CD4-positive, alpha-beta T cell treated with Interferon gamma for 1 hour (primary cell): ENCODE results near the gene PAXIP1.
A peak's percentile ranks its signal among the peaks of the same experiment; 100 is the strongest.
"Not testable (repeated sequence)": the region's sequence is repeated elsewhere in the genome, so short reads cannot be mapped to it uniquely, and the experiment has no call there.

Source experiments
- DNase-seq: peaks from one replicate; pipeline ENCODE4 v3.0.0-alpha.2; 2020

Gene PAXIP1, protein sequence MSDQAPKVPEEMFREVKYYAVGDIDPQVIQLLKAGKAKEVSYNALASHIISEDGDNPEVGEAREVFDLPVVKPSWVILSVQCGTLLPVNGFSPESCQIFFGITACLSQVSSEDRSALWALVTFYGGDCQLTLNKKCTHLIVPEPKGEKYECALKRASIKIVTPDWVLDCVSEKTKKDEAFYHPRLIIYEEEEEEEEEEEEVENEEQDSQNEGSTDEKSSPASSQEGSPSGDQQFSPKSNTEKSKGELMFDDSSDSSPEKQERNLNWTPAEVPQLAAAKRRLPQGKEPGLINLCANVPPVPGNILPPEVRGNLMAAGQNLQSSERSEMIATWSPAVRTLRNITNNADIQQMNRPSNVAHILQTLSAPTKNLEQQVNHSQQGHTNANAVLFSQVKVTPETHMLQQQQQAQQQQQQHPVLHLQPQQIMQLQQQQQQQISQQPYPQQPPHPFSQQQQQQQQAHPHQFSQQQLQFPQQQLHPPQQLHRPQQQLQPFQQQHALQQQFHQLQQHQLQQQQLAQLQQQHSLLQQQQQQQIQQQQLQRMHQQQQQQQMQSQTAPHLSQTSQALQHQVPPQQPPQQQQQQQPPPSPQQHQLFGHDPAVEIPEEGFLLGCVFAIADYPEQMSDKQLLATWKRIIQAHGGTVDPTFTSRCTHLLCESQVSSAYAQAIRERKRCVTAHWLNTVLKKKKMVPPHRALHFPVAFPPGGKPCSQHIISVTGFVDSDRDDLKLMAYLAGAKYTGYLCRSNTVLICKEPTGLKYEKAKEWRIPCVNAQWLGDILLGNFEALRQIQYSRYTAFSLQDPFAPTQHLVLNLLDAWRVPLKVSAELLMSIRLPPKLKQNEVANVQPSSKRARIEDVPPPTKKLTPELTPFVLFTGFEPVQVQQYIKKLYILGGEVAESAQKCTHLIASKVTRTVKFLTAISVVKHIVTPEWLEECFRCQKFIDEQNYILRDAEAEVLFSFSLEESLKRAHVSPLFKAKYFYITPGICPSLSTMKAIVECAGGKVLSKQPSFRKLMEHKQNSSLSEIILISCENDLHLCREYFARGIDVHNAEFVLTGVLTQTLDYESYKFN

DNA sequence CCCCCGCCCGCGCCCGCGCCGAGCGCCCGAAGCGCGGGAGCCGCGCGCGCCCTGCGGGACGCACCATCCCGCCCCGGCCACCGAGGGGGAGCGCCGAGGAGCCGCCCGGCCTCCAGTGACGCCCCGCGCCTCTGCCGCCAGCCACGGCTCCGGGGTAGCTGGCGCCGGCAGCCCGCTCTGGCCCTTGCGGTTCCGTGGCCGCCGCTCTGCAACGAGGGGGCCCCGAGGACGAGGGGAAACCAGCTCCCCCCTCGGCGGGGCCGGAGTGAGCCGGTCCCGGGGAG lies at the start of gene PAXIP1:
Gene PAXIP1, minus strand, starts transcription at position 33 of the 284 bp plus-strand sequence. CDS start 195 bp downstream, outside the sequence.
- DNase-seq: no peak

DNA sequence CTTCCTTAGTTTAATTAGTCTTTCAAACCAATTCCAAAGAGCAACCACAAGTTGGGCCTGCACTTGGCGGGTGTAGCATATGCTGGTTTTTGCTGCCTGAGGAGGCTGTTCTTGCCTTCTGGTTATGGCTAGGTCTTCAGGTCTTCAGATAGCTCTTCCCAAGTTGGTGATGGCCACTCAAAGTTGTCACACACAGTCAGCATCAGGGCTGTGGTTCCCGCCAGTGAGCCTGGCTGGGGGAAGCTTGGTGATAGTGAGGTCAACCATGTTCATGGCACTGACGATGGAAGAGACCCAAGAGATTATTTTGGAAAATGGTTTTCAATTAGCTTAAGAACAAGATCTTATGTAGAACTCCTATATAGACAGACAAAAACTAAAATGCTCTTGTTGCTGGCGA lies 48.4 kb upstream of the PAXIP1 start:
- DNase-seq: no peak

DNA sequence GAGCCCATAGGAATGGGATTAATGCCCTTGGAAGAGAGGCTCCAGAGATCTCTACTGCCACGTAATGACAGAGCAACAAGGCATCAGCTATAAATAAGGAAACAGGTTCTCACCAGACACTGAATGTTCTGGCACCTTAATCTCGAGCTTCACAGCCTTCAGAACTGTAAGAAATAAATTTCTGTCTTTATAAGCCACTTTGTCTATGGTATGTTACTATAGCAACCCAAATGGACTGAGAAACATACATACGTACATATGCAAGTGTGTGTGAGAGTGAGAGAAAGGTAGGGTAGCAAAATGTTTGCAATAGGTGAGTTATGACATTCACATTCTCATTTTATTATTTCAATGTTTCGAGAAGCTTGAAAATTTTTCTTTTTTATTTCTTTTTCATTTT lies 45.1 kb upstream of the PAXIP1 start:
- DNase-seq: no peak

DNA sequence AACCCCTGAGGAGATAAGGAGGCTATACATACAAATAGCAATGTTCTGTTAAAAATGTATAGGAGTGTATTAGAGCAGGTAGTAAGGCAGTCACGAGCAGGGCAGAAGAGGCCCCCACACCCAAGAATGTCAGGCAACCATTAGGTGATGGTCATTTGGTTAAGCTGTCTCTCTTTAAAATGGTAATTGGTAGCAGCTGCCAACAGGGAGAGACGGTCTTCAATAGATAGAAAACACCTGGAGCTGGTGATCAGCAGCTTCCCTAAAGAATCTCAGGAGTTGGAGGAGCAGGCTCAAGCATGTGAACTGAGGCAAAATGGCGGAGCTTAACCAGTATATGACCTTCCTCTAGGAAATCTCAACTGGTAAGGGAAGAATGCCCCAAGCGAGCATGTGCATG lies 40.8 kb upstream of the PAXIP1 start:
- no peak for DNase-seq

DNA sequence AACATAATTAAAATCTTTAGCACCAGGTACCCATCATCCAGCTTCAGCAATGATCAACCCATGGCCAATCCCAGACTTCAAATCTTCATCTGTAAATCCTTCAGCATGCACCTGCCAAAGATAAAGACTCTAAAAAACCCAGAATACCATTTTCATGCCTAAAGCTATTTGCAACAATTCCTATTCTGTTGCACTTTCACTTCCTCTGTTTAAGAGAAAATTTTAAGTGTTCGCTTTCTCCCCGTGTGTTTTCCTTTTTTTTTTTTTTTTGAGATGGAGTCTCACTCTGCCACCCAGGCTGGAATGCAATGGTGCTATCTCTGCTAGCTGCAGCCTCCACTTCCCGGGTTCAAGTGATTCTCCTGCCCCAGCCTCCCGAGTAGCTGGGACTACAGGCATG lies 35.4 kb upstream of the PAXIP1 start:
- no peak for DNase-seq

DNA sequence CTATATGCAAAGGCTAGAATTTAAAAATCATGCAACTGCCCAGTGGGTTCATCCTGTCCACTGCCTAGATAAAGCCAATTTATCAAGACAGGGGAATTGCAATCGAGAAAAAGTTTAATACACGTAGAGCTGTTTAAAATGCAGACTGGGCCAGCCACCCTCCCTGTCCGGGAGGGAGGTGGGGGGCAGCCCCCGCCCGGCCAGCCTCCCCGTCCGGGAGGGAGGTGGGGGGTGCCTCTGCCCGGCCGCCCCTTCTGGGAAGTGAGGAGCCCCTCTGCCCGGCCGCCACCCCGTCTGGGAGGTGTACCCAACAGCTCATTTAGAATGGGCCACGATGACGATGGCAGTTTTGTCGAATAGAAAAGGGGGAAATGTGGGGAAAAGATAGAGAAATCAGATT lies 31.6 kb upstream of the PAXIP1 start:
- not testable (repeated sequence) for DNase-seq

DNA sequence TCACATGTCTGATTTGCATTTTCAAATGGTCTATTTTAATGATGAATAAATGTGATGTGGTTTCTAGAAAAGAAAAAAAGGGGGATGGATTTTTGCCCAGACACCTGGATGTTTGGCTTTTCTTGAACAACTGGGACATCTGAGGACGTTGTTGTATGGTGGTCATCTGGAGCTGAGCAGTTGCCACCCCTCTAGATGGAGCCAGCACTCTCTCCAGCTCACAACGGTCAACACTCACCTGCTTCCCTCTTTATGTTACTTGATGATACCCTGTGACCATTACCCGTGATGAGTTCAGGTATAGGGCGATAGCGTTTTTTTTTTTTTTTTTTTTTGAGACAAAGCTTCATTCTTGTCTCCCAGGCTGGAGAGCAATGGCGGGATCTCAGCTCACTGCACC lies 30.1 kb upstream of the PAXIP1 start:
- DNase-seq: no peak

DNA sequence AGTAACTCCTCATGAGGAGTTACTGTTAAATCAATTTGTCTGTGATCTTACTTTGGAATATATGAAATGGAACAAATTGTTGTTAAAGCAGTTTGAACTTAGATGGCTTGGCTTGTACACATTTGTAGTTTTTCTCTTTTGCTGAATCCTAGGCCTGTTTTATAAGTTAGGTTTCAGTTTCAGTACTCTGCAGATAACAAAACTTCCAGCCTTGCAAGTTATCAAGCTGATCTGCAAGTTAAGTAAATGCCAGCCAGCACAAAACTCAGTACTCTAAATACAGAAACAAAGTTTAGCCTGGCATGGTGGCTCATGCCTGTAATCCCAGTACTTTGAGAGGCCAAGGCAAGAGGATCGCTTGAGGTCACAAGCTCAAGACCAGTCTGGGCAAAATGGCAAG lies 25.0 kb upstream of the PAXIP1 start:
- DNase-seq: no peak

DNA sequence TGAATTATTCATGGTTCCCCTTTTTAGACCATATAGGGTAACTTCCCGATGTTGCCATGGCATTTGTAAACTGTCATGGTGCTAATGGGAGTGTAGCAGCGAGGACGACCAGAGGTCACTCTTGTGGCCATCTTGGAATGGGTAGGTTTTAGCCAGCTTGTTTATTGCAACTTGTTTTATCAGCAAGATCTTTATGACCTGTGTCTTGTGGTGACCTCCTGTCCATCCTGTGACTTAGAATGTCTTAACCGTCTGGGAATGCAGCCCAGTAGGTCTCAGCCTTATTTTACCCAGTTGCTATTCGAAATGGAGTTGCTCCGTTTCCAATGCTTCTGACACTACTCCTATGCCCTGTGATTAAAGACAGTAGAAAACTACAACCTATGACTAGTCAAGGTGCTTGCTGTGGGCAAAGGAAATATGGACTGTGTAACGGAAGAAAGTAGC lies 18.8 kb upstream of the PAXIP1 start:
- DNase-seq: no peak

DNA sequence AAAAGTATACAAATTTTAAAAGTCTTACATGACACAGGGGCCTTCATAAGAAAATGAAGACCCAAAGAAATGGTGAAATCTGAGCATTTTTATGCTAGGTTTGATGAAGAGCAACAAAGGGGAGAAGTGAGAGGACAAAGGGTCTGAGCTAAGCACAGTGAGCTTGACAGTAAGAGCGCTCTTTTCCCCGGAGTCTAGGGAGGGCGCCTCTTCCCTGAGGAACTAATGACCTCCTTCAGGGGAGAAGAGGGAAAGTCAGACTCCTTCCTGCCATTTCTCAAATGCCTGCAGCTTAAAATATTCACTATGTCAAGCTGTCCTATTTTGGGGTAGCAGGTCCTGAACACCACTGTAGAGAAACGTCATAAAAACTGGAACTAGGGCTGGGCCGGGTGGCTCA lies 18.1 kb upstream of the PAXIP1 start:
- no peak for DNase-seq

DNA sequence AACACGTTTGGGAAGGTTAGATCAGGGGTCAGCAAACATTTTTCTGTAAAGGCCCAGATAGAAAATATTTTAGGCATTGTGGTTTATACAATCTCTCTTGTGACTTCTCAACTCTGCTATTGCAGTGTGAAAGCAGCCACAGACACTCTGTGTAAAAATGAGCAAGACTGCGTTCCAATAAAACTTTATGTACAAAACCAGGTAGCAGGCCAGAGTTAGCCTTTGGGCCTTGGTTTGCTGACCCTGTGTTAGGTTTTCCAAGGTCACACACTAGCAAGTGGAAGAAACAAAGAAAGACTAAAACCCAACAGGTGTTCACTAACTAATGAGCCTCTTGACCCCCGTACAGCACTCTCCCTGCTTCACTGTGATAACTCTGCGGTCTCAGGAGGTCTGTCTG lies 14.9 kb upstream of the PAXIP1 start:
- no peak for DNase-seq

DNA sequence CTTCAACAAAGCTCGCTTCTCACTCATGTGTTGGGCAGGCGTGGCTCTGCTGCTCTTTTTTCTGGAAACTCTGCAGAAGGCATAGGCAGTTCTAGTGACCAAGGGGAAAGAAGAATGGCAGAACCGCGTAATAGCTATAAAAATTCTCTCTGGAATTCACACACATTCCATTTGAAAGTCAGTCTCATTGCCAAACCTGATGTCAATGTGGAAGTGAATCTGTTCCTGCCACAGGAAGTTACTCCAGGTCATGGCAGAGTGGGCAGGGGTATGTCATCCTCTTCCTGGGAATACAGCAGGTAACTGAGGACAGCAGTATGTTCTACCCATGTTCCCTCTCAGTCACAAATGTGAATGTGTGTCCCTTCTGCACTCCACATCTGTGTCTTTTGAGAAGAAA lies 8.2 kb upstream of the PAXIP1 start:
- DNase-seq: no peak

DNA sequence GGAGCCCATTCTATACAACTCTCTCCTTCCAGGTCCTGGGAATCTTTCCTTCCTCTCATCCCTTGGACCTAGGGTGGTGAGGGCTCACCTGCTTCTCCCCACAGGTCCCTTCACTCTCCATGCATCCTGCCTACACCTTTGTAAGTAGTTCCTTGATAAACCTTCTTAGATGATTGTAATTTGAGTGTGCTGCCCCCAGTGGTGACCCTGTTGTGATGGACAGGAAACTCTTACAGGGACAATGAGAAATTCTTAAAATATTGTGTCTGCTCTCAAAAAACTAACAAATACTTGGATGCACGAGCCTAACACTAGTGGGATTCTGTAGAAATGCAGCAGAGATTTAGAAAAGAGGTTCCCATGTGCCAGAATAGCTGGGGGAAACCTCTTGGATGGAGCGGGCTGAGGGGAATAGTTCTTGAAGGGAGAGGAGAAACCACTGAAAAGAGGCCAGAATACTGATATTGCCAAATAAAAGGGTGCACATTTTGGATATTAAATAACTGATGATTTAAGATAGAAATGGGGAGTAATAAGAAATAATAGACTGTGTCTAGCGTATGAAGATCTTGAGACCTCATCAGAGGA lies 6.7 kb upstream of the PAXIP1 start:
- DNase-seq: no peak

DNA sequence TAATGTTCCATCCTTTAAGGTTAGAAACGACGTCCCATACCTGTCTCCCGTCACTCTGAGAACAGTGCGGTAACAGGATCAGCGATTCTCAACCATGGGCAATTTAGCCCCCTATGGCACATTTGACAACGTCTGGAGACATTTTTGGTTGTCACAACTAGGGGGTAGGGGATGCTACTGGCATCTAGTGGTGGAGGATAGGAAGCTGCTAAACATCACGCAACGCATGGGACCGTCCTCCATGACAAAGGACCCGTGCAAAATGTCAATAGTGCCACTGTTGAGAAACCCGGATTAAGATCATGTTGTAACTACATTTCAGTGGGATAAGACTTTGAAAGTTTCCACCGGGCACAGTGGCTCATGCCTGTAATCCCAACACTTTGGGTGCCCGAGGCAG lies 5.0 kb upstream of the PAXIP1 start:
- peak; percentile 13 for DNase-seq

DNA sequence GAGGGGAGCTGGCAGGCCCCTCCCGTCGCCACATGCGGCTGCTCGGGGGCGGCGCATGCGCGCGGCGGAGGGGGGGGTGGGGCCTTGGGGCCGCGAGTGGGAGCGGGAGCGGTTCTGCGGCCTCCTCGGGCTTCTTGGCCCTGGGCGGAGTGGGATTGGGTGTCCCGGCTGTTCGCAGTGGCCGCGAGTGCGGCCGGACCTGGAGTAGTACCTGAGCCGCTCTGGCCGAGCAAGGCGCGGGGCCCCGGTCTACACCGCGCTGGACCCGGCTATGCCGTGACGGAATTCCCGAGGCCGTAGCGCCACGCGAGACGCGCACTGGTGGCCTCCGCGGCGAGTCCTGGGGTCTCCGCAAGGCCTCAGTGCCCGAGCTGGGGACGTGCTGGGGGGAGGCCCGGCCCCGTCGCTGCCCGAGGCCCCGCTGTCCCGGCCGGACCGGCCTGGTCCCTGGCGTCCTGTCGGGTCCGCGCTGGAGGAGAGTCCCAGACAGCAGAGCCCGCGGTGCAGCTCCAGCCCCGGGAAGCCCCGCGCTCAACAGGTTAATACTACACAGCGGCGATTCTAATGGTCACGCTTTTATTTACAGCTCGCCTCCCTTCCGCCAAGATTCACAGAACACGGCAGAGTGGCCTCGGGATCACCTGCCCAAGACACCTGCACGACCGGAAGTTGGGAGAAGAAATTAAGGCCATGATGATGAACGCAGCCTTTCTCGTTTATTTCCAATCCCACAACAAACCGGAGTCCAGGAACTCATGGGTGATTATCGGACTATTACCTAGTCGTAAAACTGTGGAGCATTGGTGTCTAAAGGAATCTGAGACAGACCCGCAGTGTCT lies 671 bp upstream of the PAXIP1 start:
- DNase-seq: peak; percentile 84

DNA sequence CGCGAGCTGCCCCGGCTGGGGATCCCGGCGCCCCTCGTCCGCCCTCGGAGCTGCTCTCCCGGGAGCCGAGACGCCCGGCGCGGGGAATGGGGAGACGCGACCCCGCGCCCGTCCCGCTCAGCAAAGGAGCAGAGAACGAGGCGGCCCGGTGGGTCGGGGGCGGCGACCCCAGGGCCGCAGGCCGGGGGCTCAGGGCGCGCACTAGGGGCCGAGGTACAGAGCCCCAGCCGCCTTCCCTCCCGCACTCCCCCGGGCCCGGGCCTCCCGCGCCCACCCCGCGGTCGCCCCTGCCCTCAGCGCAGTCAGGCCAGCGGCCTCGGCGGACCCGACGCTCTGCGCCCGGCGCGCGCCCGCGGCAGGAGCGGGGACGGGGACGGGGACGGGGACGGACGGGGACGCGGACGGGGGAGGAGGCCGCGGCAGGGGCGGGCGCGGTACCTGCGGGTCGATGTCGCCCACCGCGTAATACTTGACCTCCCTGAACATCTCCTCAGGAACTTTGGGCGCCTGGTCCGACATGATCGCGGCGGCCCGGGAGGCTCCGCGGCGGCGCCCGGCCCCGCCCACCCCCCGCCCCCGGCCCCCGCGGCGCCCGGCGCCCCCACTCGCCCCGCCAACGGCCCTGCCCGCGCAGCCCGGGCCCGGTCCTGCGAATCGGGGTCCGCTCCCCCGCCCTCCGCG lies 373 bp downstream of the PAXIP1 start:
- DNase-seq: peak; percentile 60

DNA sequence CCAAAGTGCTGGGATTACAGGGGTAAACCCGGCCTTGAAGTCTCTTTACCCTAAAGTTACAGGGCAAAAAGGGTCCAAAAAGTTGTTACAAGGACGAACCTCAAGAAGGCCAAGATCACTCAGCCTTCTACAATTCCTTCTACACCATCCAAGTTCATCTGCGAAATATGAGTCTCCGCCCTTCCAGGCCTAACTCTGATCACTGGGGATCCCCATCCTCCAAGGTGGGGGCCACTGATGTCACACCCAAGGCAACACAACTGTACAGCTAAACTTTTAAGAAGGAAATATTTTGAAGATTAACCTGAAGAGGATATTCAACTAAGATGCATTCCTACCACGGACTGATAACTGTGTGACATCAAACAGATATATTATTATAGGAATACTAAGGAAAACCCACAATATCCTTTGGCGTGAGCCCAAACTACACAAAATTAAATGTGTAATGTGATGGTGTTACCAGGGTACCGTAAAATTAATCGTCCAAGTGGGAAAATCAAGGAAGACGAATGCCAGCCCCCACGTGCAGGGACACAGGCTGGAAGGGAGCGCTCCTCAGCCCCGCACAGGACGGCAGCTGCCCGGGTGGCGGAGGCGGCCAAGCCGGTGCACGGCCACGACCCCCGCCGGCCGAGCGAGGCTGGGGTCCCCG lies 1.0 kb downstream of the PAXIP1 start:
- DNase-seq: peak; percentile 4

DNA sequence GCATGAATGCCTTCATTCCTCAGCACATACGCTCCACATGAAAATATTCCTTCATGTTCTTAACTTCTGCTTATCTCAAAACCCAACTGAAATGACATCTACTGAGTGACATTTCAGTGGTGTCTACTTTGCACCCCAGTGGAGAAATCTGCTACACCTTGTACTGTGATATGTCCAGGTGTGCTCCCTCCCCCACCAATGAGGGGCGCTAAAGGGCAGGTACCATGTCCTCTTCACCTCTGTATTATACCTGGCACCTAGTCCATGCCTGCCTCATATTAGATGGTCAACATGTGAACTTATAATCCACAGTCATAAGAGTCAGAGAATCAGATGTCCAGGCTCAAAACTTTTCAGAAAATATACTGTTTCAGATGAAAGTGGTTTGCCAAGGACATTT lies 2.1 kb downstream of the PAXIP1 start:
- DNase-seq: no peak

DNA sequence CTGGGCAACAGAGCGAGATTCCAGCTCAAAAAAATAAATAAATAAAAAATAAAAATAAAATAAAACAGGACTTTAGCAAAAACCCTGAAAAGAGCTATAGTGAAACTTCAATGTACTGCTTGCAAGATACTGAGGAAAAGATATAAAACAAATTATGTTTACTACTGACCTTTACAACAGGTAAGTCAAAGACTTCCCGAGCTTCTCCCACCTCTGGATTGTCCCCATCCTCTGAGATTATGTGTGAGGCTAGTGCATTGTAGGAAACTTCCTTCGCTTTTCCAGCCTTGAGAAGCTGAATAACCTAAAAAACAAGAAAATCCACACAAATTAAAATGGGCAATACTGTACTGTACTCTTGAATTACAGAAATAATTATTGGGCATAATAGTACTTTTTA lies 4.4 kb downstream of the PAXIP1 start:
- no peak for DNase-seq

DNA sequence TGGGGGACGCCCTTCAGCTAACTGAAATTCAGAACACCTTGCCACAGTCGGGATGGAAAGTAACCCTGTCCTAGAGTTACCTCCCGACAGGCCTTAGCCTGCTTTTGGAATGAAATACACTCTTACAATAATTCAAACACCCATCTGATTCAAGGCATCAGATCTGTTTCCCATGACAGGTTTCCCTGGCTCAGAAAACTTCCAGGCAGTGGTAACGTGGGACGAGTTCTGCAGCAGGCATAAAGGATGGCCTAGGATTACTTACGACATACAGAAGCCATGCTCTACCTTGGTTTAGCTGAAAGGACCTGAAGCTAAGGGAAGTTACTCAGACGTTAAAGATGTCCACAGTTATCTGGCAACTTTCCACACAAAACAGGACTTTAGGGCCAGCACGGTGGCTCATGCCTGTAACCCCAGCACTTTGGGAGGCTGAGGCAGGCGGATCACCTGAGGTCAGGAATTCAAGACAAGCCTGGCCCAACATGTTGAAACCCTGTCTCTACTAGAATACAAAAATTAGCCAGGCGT lies 5.0 kb downstream of the PAXIP1 start:
- DNase-seq: no peak

DNA sequence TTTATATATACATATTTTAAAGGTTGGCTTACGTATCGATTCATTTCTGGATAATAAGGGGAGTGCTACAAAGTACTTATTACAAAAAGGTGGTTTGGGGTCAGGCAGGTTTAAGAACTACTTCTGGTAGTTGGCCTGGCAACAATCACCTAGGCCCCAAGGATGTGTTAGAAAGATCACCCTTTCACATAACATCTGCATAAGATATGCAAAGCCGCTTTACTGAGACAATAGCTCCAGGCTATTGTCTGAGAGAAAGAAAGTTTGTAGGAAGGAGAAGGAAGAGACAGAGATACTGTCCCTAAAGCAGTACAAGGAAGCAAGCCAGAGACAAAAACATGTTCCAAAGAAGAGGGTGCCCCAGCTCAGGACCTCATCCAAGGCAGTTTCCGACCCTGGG lies 6.2 kb downstream of the PAXIP1 start:
- DNase-seq: no peak
